Activated CD4-positive, alpha-beta T cell treated with anti-CD3 and anti-CD28 coated beads, Interleukin-2, amount 50 U/mL, for 1 hour (primary cell): Measurements from ENCODE around the gene UROC1.

Source experiments
- DNase-seq: peaks from one replicate; pipeline ENCODE4 v3.0.0-alpha.2; 2020

Gene UROC1

GRCh38 chr3:126456766-126457388 lies 60.7 kb downstream of the UROC1 start:
- DNase-seq, result no peak

GRCh38 chr3:126456211-126456610 lies 61.4 kb downstream of the UROC1 start:
- no peak for DNase-seq

- DNase-seq, result no peak
Measured at GRCh38 chr3:126454437-126455198, 63.0 kb downstream of the UROC1 start.

GRCh38 chr3:126454025-126454424 lies 63.5 kb downstream of the UROC1 start:
- DNase-seq, result no peak

- DNase-seq, result no peak
Measured at GRCh38 chr3:126452213-126452612, 65.4 kb downstream of the UROC1 start.

GRCh38 chr3:126451511-126451910 lies 66.1 kb downstream of the UROC1 start:
- DNase-seq, result no peak

GRCh38 chr3:126450744-126451143 lies 66.8 kb downstream of the UROC1 start:
- DNase-seq, result no peak

GRCh38 chr3:126450219-126450618 lies 67.4 kb downstream of the UROC1 start:
- no peak for DNase-seq

- DNase-seq, result no peak
Measured at GRCh38 chr3:126449621-126450051, 67.9 kb downstream of the UROC1 start.

- no peak for DNase-seq
Measured at GRCh38 chr3:126448893-126449180, 68.7 kb downstream of the UROC1 start.

- DNase-seq, result no peak
Measured at GRCh38 chr3:126448136-126448892, 69.3 kb downstream of the UROC1 start.

- no peak for DNase-seq
Measured at GRCh38 chr3:126447456-126448106, 70.0 kb downstream of the UROC1 start.

GRCh38 chr3:126446791-126447190 lies 70.8 kb downstream of the UROC1 start:
- DNase-seq, result no peak

GRCh38 chr3:126446301-126446700 lies 71.3 kb downstream of the UROC1 start:
- no peak for DNase-seq

GRCh38 chr3:126445506-126445905 lies 72.1 kb downstream of the UROC1 start:
- DNase-seq, result no peak

GRCh38 chr3:126442856-126443242 lies 74.7 kb downstream of the UROC1 start:
- no peak for DNase-seq

GRCh38 chr3:126442094-126442855 lies 75.3 kb downstream of the UROC1 start:
- DNase-seq, result no peak

GRCh38 chr3:126441256-126441880 lies 76.2 kb downstream of the UROC1 start:
- DNase-seq, result no peak

- DNase-seq, result no peak
Measured at GRCh38 chr3:126440709-126440995, 76.9 kb downstream of the UROC1 start.

GRCh38 chr3:126439968-126440708 lies 77.4 kb downstream of the UROC1 start:
- no peak for DNase-seq

- no peak for DNase-seq
Measured at GRCh38 chr3:126439346-126439967, 78.1 kb downstream of the UROC1 start.
